COLO829 (cell line): Measurements from ENCODE around the gene GALP.
A peak's percentile ranks its signal among the peaks of the same experiment; 100 is the strongest.
"Not testable (repeated sequence)": the region's sequence is repeated elsewhere in the genome, so short reads cannot be mapped to it uniquely, and the experiment has no call there.

Experiments
- DNase-seq: peaks from one replicate; pipeline ENCODE4 v3.0.0; 2012; ENCODE audit warnings: low spot score

The GALP gene

DNA sequence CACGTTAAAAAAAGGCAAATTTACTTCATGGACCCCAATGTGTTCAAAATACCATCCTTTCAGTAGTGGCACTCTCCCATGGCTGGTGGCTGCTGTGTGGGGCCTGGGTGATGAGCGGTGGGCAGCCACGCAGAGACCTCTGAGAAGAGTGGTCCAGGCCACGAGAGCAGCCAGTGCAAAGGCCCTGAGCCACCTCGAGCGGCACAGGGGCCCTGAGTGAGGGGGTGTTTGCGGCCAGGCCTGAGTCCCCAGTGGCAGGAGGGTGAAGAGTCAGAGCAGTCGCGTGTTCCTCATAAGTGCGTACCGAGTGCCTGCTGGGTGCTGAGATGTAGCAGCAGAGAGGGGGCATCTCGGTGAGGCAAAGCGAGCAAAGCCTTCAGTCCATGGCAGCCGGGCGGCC is 27.7 kb upstream of the GALP start:
- DNase-seq, result no peak

DNA sequence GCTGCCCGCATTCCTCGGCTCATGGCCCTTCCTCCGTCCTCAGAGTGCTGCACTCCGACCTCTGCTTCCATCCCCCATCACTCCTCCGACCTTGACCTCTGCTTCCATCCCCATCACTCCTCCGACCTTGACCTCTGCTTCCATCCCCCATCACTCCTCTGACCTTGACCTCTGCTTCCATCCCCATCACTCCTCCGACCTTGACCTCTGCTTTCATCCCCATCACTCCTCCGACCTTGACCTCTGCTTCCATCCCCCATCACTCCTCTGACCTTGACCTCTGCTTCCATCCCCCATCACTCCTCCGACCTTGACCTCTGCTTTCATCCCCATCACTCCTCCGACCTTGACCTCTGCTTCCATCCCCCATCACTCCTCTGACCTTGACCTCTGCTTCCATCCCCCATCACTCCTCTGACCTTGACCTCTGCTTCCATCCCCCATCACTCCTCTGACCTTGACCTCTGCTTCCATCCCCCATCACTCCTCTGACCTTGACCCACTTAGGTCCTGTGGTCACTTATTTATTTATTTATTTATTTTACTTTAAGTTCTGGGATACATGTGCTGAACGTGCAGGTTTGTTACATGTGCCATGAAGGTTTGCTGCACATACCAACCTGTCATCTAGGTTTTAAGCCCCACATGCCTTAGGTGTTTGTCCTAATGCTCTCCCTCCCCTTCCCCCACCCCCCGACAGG is 26.7 kb upstream of the GALP start:
- not testable (repeated sequence) for DNase-seq

GRCh38 chr19:56149656-56150038 is 26.2 kb upstream of the GALP start:
- DNase-seq, result no peak

DNA sequence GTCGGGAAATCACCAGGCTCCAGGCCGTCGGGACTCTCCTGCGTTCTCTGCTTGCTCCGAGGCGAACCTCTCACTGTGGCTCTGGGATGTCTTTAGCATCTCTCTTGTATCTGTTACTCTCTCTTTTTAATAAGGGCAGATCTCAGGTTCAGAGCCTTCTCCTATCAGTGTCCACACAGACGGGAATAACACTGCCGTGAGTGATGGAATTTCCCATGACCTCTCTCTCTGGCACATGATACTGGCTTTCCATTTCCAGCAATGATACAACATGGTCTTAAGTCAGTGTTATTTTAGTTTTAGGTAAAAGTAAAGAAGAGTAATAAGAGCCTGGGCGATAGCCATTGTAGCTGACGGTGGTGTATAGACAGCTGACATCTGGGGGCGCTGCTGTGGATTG is 25.4 kb upstream of the GALP start:
- DNase-seq, result no peak

GRCh38 chr19:56152644-56153043 is 23.2 kb upstream of the GALP start:
- DNase-seq, result no peak

GRCh38 chr19:56153507-56153906 is 22.3 kb upstream of the GALP start:
- DNase-seq, result no peak

GRCh38 chr19:56155124-56155687 is 20.6 kb upstream of the GALP start:
- DNase-seq, result no peak

DNA sequence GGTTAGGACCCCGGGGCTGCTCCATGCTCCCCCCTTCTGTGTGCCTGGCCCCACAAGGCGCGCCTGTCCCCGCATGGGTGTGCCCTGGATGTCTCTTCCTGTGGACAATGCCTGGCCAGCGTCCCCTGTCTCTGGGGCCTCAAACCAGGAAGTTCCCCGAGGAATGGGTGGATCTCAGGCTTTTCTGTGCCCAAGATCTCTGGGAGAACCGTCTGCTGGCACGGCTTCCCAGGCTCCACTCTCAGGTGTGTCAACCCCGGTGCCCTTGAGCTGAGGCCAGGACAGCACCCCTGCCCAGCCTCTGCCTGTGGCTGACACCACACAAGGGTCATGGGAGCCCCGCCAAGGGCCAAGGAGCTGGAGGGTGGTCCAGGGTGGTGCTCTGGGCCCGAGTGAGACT is 19.0 kb upstream of the GALP start:
- no peak for DNase-seq

DNA sequence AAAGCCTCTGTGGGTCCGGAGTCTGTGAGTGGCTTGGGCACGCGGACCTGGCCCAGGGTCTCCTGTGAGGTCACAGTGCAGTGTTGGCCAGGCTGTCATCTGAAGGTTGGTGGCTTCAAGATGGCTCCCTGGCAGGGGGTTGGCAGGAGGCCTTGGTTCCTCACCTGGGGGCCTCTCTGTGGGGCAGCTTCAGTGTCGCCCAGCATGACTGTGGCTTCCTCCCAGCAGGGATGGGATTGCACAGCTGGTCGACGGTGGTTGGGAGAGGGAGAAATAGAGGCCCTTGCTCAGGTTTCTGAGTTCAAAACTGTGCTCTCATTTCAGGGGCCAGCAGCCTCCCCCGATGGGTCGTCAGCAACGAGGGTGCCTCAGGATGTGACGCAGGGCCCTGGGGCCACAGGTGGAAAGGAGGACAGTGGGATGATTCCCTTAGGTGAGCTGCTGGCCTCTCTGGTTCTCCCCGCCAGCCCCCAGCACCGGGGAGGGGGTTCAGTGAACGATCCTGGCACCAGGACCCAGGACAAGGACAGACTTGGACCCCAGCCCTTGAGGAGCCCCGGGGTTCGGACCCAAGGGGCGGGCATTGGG is 17.5 kb upstream of the GALP start:
- no peak for DNase-seq

GRCh38 chr19:56159009-56159559 is 16.7 kb upstream of the GALP start:
- no peak for DNase-seq

- DNase-seq, result no peak
Measured at GRCh38 chr19:56159622-56160271, 16.1 kb upstream of the GALP start.

- DNase-seq, result no peak
Measured at GRCh38 chr19:56161534-56161933, 14.3 kb upstream of the GALP start.

GRCh38 chr19:56162258-56162657 is 13.6 kb upstream of the GALP start:
- DNase-seq, result no peak

DNA sequence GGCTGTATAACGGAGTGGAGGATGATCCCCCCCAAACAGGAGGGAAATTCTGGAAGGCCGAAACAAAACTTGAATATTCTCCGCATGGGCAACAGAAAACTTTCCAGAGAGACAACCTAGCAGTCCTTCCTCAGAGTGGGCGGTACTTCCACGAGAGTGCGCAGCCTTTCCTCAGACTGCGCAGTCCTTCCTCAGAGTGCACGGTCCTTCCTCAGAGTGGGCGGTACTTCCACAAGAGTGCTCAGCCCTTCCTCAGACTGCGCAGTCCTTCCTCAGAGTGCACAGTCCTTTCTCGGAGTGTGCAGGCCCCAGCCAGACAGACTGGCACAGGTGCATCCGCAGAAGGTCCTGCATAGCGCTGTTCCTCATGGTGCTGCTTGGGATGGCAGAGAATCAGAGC is 12.7 kb upstream of the GALP start:
- DNase-seq, result no peak

DNA sequence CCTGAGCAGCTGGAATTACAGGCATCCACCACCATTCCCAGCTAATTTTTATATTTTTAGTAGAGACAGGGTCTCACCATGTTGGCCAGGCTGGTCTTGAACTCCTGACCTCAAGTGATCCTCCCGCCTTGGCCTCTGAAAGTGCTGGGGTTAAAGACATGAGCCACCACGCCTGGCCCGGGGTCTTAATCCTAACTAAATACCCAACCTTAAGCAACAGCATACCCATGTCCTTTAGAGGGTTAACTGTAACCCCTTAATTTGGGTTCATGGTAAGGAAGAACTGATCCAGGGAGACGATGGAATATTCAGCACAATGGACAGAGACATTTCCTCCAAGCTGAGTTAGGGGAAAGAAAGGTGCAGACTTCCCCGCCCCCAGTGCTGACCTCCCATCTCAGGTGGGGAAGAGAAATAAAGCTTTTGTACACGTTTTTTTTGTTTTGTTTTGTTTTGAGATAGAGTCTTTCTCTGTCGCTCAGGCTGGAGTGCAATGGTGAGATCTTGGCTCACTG is 8.7 kb upstream of the GALP start:
- peak; percentile 16 for DNase-seq

- DNase-seq, result no peak
Measured at GRCh38 chr19:56170261-56170660, 5.5 kb upstream of the GALP start.

DNA sequence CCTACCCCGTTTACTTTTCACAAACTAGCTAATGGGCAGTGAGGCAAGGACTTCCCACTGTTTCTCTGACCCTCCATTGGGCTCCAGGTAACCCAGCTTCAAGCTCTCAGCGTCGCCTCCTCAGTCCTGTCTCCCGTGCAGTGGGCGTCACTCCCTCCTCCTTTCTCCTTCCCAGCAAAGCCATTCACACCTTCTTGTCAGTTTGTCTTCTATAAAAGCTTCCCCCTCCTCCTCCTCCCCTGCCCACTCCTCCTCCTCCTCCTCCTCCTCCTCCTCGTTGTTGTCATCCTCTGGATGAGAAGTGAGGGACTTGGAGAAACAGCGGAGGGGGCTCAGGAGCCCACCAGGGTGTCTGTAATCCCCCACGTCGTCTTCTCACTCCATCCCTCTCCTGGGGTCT is 1.7 kb upstream of the GALP start:
- no peak for DNase-seq

DNA sequence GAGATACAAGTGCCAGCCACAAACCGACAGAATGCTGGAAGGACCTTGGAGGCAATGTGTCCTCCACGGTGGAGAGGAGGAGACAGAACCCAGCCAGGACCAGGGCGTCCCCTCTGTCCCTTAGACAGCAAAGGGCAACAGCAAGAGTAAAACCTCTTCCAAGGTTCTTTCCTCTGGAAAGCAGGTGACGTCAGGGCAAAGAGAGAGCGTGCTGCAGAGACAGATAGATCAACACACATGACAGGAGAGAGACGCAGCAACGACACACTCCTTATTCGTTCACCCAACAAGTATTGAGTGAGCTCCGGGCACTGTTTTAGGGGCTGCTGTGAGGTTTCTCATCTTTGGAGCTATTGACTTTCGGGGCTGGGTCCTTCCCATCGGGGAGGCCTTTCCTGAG is 1.3 kb upstream of the GALP start:
- DNase-seq, result no peak

DNA sequence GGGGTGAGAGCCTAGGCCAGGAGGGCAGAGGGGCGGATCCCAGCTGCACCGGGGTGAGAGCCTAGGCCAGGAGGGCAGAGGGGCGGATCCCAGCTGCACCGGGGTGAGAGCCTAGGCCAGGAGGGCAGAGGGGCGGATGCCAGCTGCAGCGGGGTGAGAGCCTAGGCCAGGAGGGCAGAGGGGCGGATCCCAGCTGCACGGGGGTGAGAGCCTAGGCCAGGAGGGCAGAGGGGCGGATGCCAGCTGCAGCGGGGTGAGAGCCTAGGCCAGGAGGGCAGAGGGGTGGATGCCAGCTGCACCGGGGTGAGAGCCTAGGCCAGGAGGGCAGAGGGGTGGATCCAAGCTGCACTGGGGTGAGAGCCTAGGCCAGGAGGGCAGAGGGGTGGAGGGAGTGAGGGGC is 502 bp downstream of the GALP start:
- DNase-seq, result not testable (repeated sequence)

DNA sequence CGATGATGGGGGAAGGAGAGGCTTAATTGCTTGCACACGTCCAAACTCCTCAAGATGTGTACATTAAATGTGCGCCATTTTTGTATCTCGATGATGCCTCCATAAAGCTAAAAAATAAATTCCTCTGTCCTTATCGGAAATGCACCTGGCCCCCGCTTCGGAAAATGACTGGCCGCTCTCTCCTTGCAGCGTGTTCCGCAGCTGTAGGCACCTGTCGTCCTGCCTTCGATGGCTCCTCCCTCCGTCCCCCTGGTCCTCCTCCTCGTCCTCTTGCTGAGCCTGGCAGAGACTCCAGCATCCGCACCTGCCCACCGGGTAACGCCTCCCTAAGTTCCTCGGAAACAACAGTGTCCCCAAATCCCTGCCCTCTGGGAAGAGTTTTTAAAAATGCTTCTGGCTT is 1.1 kb downstream of the GALP start:
- DNase-seq, result no peak

DNA sequence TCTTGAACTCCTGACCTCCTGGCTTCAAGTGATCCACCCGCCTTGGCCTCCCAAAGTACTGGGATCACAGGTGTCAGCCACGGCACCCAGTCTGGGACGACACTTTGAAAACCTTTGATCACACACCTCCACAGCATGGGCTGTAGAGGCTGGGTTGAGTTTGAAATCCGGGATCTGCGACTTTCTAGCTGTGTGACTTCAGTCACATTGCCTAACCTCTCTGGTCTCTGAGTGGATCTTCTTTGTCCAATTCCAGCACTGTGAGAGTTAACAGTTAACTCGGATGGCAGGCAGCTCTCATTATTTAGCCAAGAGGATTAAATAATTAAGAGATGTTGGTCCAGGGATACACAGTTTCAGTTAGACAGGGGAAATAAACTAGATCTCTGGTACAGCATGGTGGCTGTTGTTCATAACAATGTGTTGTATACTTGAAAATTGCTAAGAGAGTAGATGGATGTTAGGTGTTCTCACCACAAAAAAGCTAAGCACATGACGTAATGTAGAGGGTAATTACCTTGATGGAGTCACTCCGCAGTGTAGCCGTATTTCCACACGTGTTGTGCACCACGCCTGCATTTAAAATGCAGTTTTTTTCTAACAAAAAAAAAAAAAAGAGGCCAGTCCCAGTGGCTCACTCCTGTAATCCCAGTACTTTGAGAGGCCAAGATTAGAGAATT is 1.9 kb downstream of the GALP start:
- DNase-seq, result no peak

DNA sequence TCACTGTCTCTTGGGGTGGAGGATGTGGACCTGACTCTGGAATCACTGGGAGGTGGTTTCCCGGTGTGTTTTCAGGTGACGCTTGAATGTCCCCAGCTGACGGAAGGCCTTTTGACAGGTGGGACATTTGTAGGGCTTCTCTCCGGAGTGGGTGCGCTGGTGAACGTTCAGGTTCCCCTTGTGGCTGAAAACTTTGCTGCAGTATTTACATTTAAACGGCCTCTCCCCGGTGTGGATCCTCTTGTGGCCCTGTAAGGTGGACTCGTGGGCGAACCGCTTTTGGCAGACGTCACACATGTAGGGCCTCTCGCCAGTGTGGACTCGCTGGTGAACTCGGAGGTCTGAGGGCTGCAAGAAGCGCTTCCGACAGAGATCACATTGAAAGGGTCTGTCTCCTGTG is 14.0 kb downstream of the GALP start:
- no peak for DNase-seq
